CD4-positive, alpha-beta memory T cell (primary cell): ENCODE results near the gene LTBP1. TPM values are rescaled to one million over a fixed set of nuclear protein-coding genes. Genes with fewer than 3 reads are reported as not detected.

ENCODE experiments used
- CTCF ChIA-PET: fragments of 350-600 bp; sonication (Branson Sonifier 250); formaldehyde crosslinking; loops from one replicate; lab custom pipeline; 2021; ENCODE audit warnings: inconsistent platforms; ENCODE audit not compliant: partially characterized antibody; lab: Charles Lee
- POLR2A ChIA-PET: fragments of 350-600 bp; sonication (Branson Sonifier 250); formaldehyde crosslinking; loops from one replicate; lab custom pipeline; 2021; ENCODE audit not compliant: partially characterized antibody; lab: Charles Lee
- DNase-seq, 5 donors: peaks; one replicate each; pipeline versions ENCODE4 v3.0.0 to v3.0.0-alpha.2; 2020 to 2022; ENCODE audit warnings: mixed read lengths in 1 of 5
- H3K27ac ChIP-seq: one replicate; pipeline ENCODE4 v1.7.0; 2013; ENCODE audit warnings: low read depth, low read length
- H3K27me3 ChIP-seq: 2 replicates; pipeline ENCODE4 v1.7.0; 2013; ENCODE audit warnings: mild to moderate bottlenecking, low read length, moderate library complexity; ENCODE audit not compliant: insufficient read depth
- H3K36me3 ChIP-seq: 2 replicates; pipeline ENCODE4 v1.7.0; 2013; ENCODE audit warnings: mild to moderate bottlenecking, low read length, moderate library complexity; ENCODE audit not compliant: insufficient read depth
- H3K4me1 ChIP-seq: 2 replicates; pipeline ENCODE4 v1.7.0; 2013; ENCODE audit warnings: mild to moderate bottlenecking, low read length, moderate library complexity; ENCODE audit not compliant: insufficient read depth
- H3K4me3 ChIP-seq, 2 donors: one replicate each; pipeline ENCODE4 v1.7.0; 2013; ENCODE audit warnings: low read length in 2 of 2, mild to moderate bottlenecking in 1 of 2
- H3K9me3 ChIP-seq, 2 donors: one replicate each; pipeline ENCODE4 v1.7.0; 2013; ENCODE audit warnings: low read length in 2 of 2, control low read depth in 1 of 2; ENCODE audit not compliant: control insufficient read depth in 1 of 2
- H3K27ac Mint-ChIP-seq, 7 donors: one replicate each; pipeline ENCODE4 v1.8.0; 2020 to 2021; ENCODE audit warnings: mixed read lengths in 7 of 7, mild to moderate bottlenecking in 6 of 7, inconsistent platforms in 3 of 7, moderate library complexity in 3 of 7
- H3K27me3 Mint-ChIP-seq, 2 donors: one replicate each; pipeline ENCODE4 v1.8.0; 2020 to 2021; ENCODE audit warnings: mixed read lengths in 2 of 2
- H3K36me3 Mint-ChIP-seq, 2 donors: one replicate each; pipeline ENCODE4 v1.8.0; 2020 to 2021; ENCODE audit warnings: mixed read lengths in 2 of 2, inconsistent platforms in 1 of 2, mild to moderate bottlenecking in 1 of 2
- H3K4me1 Mint-ChIP-seq, 4 donors: one replicate each; pipeline ENCODE4 v1.8.0; 2020 to 2021; ENCODE audit warnings: mixed read lengths in 4 of 4, mild to moderate bottlenecking in 1 of 4
- H3K4me3 Mint-ChIP-seq, 8 donors: one replicate each; pipeline ENCODE4 v1.8.0; 2020 to 2021; ENCODE audit warnings: mixed read lengths in 8 of 8, mild to moderate bottlenecking in 7 of 8, moderate library complexity in 6 of 8, inconsistent platforms in 3 of 8
- H3K9me3 Mint-ChIP-seq, 8 donors: one replicate each; pipeline ENCODE4 v1.8.0; 2020 to 2021; ENCODE audit warnings: mixed read lengths in 8 of 8, mild to moderate bottlenecking in 5 of 8, inconsistent platforms in 3 of 8, moderate library complexity in 1 of 8
- intact Hi-C: fragments of 100-400 bp; cut with micrococcal nuclease; formaldehyde crosslinking; loops from one replicate; pipeline ENCODE4 v1.15.1; 2023
- polyA plus RNA-seq, 2 donors: library from polyadenylated mRNA; unstranded; fragments of 300-500 nt; fragmentation: Illumina TruSeq; gene quantifications; one replicate each; pipeline ENCODE4 v1.2.3, GENCODE V29; 2021
- total RNA-seq, 2 experiments: library from RNA; stranded (reverse); gene quantifications; one replicate each; pipeline ENCODE4 v1.2.3, GENCODE V29; 2021

The LTBP1 gene
- total and polyA plus RNA-seq, 4 experiments from 2014 or later, result 0.44 TPM; not detected in 3

DNA sequence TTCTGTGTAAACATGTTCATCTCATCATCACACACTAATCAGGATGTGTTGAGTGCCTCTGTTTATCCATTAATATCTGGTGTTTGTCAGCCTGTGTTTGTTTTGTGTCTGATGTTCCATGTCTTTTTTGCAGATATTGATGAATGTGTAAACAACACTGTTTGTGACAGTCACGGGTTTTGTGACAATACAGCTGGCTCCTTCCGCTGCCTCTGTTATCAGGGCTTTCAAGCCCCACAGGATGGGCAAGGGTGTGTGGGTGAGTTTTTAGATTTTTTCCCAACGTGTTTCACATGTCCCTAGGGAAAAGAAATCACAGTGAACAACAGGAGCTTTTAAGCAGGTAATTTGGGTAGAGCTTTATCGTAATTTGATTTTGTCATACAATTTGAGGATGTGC is 396.0 kb downstream of the LTBP1 start:
- DNase-seq, result no peak
- Histone ChIP-seq H3K36me3 (no peaks in the 10 kb centered on the region), H3K4me3 (no peak overlapping the region), H3K4me1 (no peaks in the 10 kb centered on the region), H3K27ac (no peak overlapping the region), H3K27me3 (no peaks in the 10 kb centered on the region), H3K9me3 (no peaks in the 10 kb centered on the region)
- H3K4me1 Mint-ChIP-seq, result peaks cover 6 to 12% (median 7%) of the 10 kb centered on the region in 4 donors
- H3K27me3 Mint-ChIP-seq, result peaks cover 1 to 6% of the 10 kb centered on the region in 2 donors
- ChIA-PET POLR2A (no interaction called here), CTCF (interaction anchor here (1.0 kb wide), 1 partner anchor 17 kb away, joined by 3 read pairs; no protein-coding TSS in a partner anchor)
- H3K4me3 Mint-ChIP-seq, result no peak overlapping the region
- intact Hi-C loops, result no loop called here
- H3K36me3 Mint-ChIP-seq, result no peaks in the 10 kb centered on the region
- H3K27ac Mint-ChIP-seq, result peak overlapping the region in 1 of 7 donors; percentile 5
- H3K9me3 Mint-ChIP-seq, result peaks cover 0 to 2% (median 0%) of the 10 kb centered on the region in 8 donors

DNA sequence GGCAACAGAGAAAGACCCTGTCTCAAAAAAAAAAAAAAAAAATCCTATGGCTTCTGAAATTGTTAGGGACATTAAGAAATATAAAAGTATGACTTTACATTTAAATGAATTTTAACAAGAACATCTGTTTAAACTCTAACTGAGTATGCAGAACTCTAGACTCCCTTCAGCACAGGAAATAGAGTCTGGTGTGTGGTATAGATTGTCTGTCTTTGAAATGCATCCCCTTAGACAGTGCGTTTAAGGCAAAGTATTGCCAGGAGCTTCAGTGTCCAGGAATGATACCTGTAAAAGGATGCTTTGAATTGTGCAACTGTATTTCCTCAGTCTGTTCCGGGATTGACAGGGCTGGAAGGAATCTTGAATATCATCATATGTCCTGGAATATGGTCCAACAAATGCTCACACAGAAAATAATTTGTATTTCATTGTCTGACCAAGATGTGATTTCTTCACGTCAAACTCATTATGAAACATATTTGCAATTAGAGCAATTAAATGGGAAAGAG is 396.7 kb downstream of the LTBP1 start:
- H3K36me3 Mint-ChIP-seq, result no peaks in the 10 kb centered on the region
- Histone ChIP-seq H3K4me1 (no peaks in the 10 kb centered on the region), H3K27me3 (no peaks in the 10 kb centered on the region), H3K27ac (no peak overlapping the region), H3K9me3 (no peaks in the 10 kb centered on the region), H3K4me3 (no peak overlapping the region), H3K36me3 (no peaks in the 10 kb centered on the region)
- peaks cover 0 to 2% (median 0%) of the 10 kb centered on the region in 8 donors for H3K9me3 Mint-ChIP-seq
- no peak for DNase-seq
- H3K4me3 Mint-ChIP-seq, result no peak overlapping the region
- H3K27ac Mint-ChIP-seq, result no peak overlapping the region
- peaks cover 6 to 12% (median 7%) of the 10 kb centered on the region in 4 donors for H3K4me1 Mint-ChIP-seq
- intact Hi-C loops, result no loop called here
- peaks cover 1 to 6% of the 10 kb centered on the region in 2 donors for H3K27me3 Mint-ChIP-seq
- ChIA-PET CTCF (interaction anchor here (1.0 kb wide), 1 partner anchor 18 kb away, joined by 3 read pairs; no protein-coding TSS in a partner anchor), POLR2A (no interaction called here)

DNA sequence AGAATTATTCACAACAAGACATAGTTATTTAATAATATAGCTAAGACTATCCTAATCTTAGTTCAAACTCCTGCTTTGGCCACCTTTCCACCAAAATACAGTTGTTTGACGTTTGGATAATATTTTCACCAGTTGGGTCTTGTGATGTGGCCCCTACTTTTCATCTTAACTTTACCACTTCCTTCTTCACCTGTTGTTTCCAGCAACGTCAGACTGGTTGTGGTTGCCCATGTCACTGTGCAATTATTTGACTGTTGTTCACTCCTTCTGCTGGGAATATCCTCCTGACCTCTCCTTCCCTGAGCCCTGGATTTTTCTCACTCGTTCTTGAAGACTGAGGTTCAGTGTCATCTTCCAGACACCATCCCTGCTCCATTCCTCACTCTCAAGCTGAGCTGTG is 397.5 kb downstream of the LTBP1 start:
- no peaks in the 10 kb centered on the region for H3K4me1 ChIP-seq
- Mint-ChIP-seq H3K4me3 (peak overlapping the region in 1 of 8 donors; percentile 21), H3K9me3 (no peaks in the 10 kb centered on the region), H3K4me1 (peaks cover 6 to 12% (median 7%) of the 10 kb centered on the region in 4 donors), H3K27ac (peak overlapping the region in 1 of 7 donors; percentile 14), H3K27me3 (peaks cover 1 to 4% of the 10 kb centered on the region in 2 donors), H3K36me3 (no peaks in the 10 kb centered on the region)
- peak in 3 of 5 donors; percentile 5 to 28 (median 18) for DNase-seq
- no peak overlapping the region for H3K4me3 ChIP-seq
- POLR2A ChIA-PET, result no interaction called here
- H3K27me3 ChIP-seq, result no peaks in the 10 kb centered on the region
- H3K27ac ChIP-seq, result no peak overlapping the region
- CTCF ChIA-PET, result no interaction called here
- intact Hi-C loops, result no loop called here
- no peaks in the 10 kb centered on the region for H3K9me3 ChIP-seq
- no peaks in the 10 kb centered on the region for H3K36me3 ChIP-seq

DNA sequence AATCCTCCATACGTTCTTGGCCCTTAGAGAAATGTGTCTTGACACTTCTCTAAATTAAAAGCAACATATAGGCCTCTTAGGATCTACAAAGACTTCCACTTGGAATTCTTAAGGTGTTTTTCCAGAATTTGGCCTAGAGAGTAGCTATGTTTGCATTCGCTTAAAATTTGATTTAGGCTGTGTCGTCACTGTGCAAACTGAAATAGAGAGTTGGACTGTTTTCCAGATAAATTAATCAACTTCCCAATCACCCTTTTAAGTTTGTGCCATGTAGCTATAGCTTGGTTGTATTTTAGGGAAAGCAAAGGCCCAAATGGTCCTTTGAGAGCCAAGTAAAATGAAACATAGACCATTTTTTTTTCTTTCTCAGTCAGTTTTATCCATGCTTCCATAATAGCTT is 401.1 kb downstream of the LTBP1 start:
- peaks cover 6 to 12% (median 7%) of the 10 kb centered on the region in 4 donors for H3K4me1 Mint-ChIP-seq
- no peak overlapping the region for H3K4me3 Mint-ChIP-seq
- no peaks in the 10 kb centered on the region for H3K36me3 ChIP-seq
- H3K27ac ChIP-seq, result no peak overlapping the region
- H3K9me3 ChIP-seq, result no peaks in the 10 kb centered on the region
- no peak overlapping the region for H3K4me3 ChIP-seq
- intact Hi-C loops, result no loop called here
- no peaks in the 10 kb centered on the region for H3K4me1 ChIP-seq
- H3K36me3 Mint-ChIP-seq, result no peaks in the 10 kb centered on the region
- no peaks in the 10 kb centered on the region for H3K9me3 Mint-ChIP-seq
- no peak overlapping the region for H3K27ac Mint-ChIP-seq
- DNase-seq, result no peak
- CTCF ChIA-PET, result no interaction called here
- POLR2A ChIA-PET, result no interaction called here
- peaks cover 0 to 2% of the 10 kb centered on the region in 2 donors for H3K27me3 Mint-ChIP-seq
- no peaks in the 10 kb centered on the region for H3K27me3 ChIP-seq

DNA sequence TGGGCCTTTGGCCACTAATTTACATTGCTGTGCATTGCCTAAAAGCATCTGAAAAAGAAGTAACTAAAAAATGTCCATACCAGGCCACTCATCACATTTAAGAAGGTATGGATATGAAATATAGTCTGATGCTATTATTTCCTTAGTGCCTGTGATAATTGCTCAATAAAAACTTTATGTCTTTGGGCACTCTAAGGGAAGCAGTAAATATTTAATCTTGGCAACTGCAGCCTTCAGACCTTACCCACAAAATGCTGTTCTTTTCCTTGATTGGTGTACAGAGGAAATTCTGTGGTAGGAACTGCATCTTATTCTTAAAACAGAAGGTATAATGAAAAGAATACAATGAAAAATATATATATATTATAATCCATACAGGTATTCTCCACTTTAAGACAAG is 403.9 kb downstream of the LTBP1 start:
- Histone ChIP-seq H3K4me3 (no peak overlapping the region), H3K36me3 (no peaks in the 10 kb centered on the region), H3K4me1 (no peaks in the 10 kb centered on the region), H3K27me3 (no peaks in the 10 kb centered on the region), H3K27ac (no peak overlapping the region), H3K9me3 (no peaks in the 10 kb centered on the region)
- no peak overlapping the region for H3K27ac Mint-ChIP-seq
- H3K36me3 Mint-ChIP-seq, result no peaks in the 10 kb centered on the region
- CTCF ChIA-PET, result no interaction called here
- no peak for DNase-seq
- H3K27me3 Mint-ChIP-seq, result peaks cover 0 to 2% of the 10 kb centered on the region in 2 donors
- H3K4me3 Mint-ChIP-seq, result no peak overlapping the region
- POLR2A ChIA-PET, result no interaction called here
- no peaks in the 10 kb centered on the region for H3K4me1 Mint-ChIP-seq
- H3K9me3 Mint-ChIP-seq, result peaks cover 0 to 7% (median 4%) of the 10 kb centered on the region in 8 donors
- intact Hi-C loops, result no loop called here

DNA sequence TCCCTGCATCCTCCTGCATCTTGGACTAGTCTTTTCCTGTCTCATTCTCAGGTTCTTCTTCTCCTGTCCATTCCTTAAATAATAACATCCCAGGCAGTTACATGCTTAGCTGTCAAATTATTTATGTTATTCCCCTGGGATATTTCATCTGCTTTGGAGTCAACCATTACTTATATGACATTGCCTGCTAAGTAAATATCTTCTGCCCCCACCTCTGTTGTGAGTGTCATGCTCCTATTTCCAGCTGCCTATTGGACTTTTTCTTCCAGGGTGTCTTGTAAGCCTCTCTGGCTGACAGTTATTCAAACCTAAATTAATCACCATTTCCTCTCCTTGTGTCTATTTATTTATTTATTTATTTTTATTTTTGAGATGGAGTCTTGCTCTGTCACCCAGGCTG is 405.0 kb downstream of the LTBP1 start:
- no peaks in the 10 kb centered on the region for H3K27me3 ChIP-seq
- no peak overlapping the region for H3K4me3 Mint-ChIP-seq
- H3K4me1 Mint-ChIP-seq, result no peaks in the 10 kb centered on the region
- H3K4me3 ChIP-seq, result no peak overlapping the region
- no peaks in the 10 kb centered on the region for H3K4me1 ChIP-seq
- H3K9me3 Mint-ChIP-seq, result peaks cover 0 to 17% (median 12%) of the 10 kb centered on the region in 8 donors
- no peaks in the 10 kb centered on the region for H3K36me3 ChIP-seq
- H3K27ac ChIP-seq, result no peak overlapping the region
- no peak overlapping the region for H3K27ac Mint-ChIP-seq
- CTCF ChIA-PET, result interaction anchor here (1.6 kb wide), 1 partner anchor 10 kb away, joined by 3 read pairs; no protein-coding TSS in a partner anchor
- no peaks in the 10 kb centered on the region for H3K36me3 Mint-ChIP-seq
- POLR2A ChIA-PET, result no interaction called here
- no peak for DNase-seq
- H3K9me3 ChIP-seq, result no peaks in the 10 kb centered on the region
- H3K27me3 Mint-ChIP-seq, result peaks cover 0 to 2% of the 10 kb centered on the region in 2 donors
- intact Hi-C loops, result no loop called here

DNA sequence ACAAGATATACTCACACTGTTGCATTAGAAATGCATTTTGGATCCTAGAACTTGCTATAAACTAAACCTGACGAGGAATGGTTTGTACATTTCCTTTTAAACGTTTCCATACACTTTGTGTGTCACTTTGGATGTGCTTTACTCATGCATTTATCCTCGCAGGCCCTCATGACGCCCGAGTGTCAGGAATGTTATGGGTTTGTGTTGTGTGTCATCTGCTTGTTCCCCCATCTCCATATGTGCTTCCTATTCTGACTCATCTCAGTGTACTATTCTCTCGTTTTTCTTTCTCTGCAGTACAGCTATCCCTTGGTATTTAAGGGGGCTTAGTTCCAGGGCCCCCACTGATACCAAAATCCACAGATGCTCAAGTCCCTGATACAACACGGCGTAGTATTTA is 408.2 kb downstream of the LTBP1 start:
- ChIA-PET POLR2A (no interaction called here), CTCF (no interaction called here)
- Mint-ChIP-seq H3K27me3 (peaks cover 0 to 2% of the 10 kb centered on the region in 2 donors), H3K27ac (no peak overlapping the region), H3K36me3 (no peaks in the 10 kb centered on the region), H3K4me1 (no peaks in the 10 kb centered on the region), H3K9me3 (peaks cover 0 to 19% (median 16%) of the 10 kb centered on the region in 8 donors), H3K4me3 (no peak overlapping the region)
- Histone ChIP-seq H3K36me3 (no peaks in the 10 kb centered on the region), H3K4me3 (no peak overlapping the region), H3K4me1 (no peaks in the 10 kb centered on the region), H3K27me3 (no peaks in the 10 kb centered on the region), H3K27ac (no peak overlapping the region), H3K9me3 (no peaks in the 10 kb centered on the region)
- no peak for DNase-seq
- intact Hi-C loops, result no loop called here
